ENCODE data around the gene PARK7.

Gene PARK7

GRCh38 chr1:7983086-7983778 lies 21.7 kb downstream of the PARK7 start:
- Mint-ChIP-seq H3K9me3 (no peaks in the 10 kb centered on the region), H3K27me3 (no peaks in the 10 kb centered on the region), H3K36me3 (peaks cover 22% of the 10 kb centered on the region), H3K4me1 (peaks cover 6% of the 10 kb centered on the region), H3K27ac (no peak overlapping the region), H3K4me3 (no peak overlapping the region)
- ATAC-seq (ENCODE audit: low read depth) (no peak), DNase-seq (ENCODE audit: low spot score in 2 of 2) (no peak)

DNA sequence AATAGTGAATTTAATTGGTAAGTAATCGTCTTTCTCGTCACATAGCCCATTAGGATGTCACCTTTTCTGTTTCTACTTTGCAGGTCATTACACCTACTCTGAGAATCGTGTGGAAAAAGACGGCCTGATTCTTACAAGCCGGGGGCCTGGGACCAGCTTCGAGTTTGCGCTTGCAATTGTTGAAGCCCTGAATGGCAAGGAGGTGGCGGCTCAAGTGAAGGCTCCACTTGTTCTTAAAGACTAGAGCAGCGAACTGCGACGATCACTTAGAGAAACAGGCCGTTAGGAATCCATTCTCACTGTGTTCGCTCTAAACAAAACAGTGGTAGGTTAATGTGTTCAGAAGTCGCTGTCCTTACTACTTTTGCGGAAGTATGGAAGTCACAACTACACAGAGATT lies 23.3 kb downstream of the PARK7 start:
- Mint-ChIP-seq H3K4me1 (peaks cover 6% of the 10 kb centered on the region), H3K27me3 (no peaks in the 10 kb centered on the region), H3K27ac (no peak overlapping the region), H3K9me3 (no peaks in the 10 kb centered on the region), H3K4me3 (no peak overlapping the region), H3K36me3 (peaks cover 18% of the 10 kb centered on the region)
- no peak for DNase-seq (ENCODE audit: low spot score in 2 of 2)
- ATAC-seq (ENCODE audit: low read depth), result no peak

DNA sequence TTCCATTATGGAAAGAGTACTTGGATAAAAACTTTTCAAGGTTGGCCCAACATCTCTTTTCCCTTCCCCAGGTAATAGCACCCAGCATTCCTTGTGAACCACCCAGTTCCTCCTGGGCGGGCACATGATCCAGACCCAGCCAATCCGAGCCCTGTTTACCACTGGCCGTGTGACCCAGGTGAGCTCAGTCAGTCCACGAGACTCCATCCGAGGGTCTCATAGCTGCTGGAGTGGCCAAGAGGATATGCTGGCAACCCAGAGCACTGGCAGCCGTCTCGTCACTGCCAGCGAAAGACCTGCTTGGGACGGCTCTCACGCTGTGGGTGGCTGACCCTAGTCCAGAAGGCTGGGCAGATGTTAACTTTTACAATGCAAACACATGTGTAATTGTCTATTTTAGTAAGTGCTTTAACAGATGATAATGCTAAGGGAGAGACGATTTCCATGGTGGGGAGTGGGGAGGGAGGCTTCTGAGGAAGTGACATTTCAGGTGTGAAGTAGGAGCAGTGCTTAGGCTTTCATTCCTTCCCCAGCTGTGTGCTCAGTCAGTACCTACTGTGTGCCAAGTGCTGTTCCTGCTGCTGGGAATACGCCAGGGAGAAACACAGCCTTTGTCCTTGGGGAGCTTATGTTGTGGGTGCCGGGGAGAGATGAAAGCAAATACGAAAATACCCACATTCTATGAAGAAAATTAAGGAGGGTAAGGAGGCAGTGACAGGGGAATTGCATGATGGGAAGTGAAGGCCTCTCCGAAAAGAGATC lies 24.5 kb downstream of the PARK7 start:
- Mint-ChIP-seq H3K36me3 (peaks cover 23% of the 10 kb centered on the region), H3K27me3 (no peaks in the 10 kb centered on the region), H3K4me1 (peaks cover 10% of the 10 kb centered on the region), H3K9me3 (peaks cover 5% of the 10 kb centered on the region), H3K27ac (no peak overlapping the region), H3K4me3 (no peak overlapping the region)
- no peak for ATAC-seq (ENCODE audit: low read depth)
- no peak for DNase-seq (ENCODE audit: low spot score in 2 of 2)

DNA sequence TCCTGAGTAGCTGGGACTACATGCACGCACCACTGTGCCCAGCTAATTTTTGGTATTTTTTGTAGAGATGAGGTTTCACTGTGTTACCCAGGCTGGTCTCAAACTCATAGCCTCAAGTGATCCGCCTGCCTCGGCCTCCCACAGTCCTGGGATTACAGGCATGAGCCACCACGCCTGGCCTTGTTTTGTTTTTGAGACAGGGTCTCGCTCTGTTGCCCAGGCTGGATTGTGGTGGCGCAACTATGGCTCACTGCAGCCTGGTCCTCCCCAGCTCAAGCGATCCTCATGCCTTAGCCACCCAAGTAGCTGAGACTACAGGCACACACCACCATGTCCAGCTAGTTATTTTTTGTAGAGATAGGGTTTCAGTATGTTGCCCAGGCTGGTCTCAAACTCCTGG lies 26.0 kb downstream of the PARK7 start:
- no peak for DNase-seq (ENCODE audit: low spot score in 2 of 2)
- Mint-ChIP-seq H3K9me3 (peaks cover 5% of the 10 kb centered on the region), H3K36me3 (peaks cover 21% of the 10 kb centered on the region), H3K27me3 (no peaks in the 10 kb centered on the region), H3K4me3 (no peak overlapping the region), H3K27ac (no peak overlapping the region), H3K4me1 (peaks cover 6% of the 10 kb centered on the region)
- ATAC-seq (ENCODE audit: low read depth), result no peak

- H3K9me3 Mint-ChIP-seq, result peaks cover 6% of the 10 kb centered on the region
- ATAC-seq (ENCODE audit: low read depth) (no peak), DNase-seq (ENCODE audit: low spot score in 2 of 2) (no peak)
- H3K4me3 Mint-ChIP-seq, result no peak overlapping the region
- no peaks in the 10 kb centered on the region for H3K27me3 Mint-ChIP-seq
- H3K36me3 Mint-ChIP-seq, result peaks cover 20% of the 10 kb centered on the region
- H3K4me1 Mint-ChIP-seq, result peaks cover 6% of the 10 kb centered on the region
- no peak overlapping the region for H3K27ac Mint-ChIP-seq
These were observed 27.1 kb downstream of the PARK7 start for GRCh38 chr1:7988576-7988975.

GRCh38 chr1:7989762-7990428 lies 28.4 kb downstream of the PARK7 start:
- Mint-ChIP-seq H3K27me3 (no peaks in the 10 kb centered on the region), H3K27ac (no peak overlapping the region), H3K36me3 (peaks cover 20% of the 10 kb centered on the region), H3K4me1 (peaks cover 15% of the 10 kb centered on the region), H3K9me3 (peaks cover 6% of the 10 kb centered on the region), H3K4me3 (no peak overlapping the region)
- ATAC-seq (ENCODE audit: low read depth) (no peak), DNase-seq (ENCODE audit: low spot score in 2 of 2) (no peak)

DNA sequence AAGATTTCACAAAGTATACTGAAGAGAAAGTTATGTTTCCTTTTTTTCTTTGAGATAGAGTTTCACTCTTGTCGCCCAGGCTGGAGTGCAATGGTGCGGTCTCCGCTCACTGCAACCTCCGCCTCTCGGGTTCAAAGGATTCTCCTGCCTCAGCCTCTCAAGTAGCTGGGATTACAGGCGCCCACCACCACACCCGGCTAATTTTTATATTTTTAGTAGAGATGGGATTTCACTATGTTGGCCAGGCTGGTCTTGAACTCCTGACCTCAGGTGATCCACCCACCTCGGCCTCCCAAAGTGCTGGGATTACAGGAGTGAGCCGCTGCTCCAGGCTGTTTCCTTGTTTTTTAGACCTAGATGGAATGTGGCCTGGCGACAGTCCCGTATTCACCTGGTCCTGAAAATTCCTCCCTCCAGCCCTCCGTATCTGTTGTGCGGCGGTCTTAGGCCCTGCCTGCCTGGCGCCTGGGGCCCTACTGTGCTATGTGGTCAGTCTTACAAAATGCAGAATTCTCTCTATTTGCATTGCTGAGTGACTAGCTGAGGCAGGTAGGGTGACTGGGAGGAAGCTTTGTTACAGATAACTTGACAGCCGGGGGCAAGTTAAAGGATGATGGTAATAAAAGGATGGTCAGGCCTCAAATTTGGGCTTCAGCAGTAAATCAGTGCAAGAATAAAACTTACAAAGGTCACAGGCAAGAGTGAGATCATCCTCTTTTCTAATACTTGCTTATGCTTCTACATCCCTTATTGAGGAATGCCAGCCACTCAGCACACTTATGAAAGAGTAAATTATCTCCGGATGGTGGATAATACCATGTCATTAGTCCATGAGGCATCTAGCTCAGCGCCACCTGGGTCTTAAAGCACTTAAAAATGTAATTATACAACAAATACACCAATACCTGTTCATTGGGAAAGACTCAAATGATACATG lies 30.3 kb downstream of the PARK7 start:
- Mint-ChIP-seq H3K4me3 (no peak overlapping the region), H3K36me3 (peaks cover 12% of the 10 kb centered on the region), H3K27ac (no peak overlapping the region), H3K27me3 (no peaks in the 10 kb centered on the region), H3K4me1 (peaks cover 17% of the 10 kb centered on the region), H3K9me3 (peaks cover 6% of the 10 kb centered on the region)
- no peak for DNase-seq (ENCODE audit: low spot score in 2 of 2)
- no peak for ATAC-seq (ENCODE audit: low read depth)

DNA sequence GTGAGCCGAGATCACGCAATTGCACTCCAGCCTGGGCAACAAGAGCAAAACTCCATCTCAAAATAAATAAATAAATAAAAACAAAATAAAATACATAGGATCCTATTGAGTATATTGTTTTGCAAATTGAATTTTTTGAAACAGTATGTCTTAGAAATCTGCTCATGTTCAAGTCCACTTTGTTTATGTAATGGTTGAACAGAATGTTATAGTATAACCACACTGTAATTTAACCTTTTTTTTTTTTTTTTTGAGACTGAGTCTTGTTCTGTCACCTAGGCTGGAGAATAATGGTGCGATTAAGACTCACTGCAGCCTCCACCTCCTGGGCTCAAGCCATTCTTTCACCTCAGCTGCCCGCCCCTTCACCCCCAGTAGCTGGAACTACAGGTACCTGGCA lies 31.4 kb downstream of the PARK7 start:
- ATAC-seq (ENCODE audit: low read depth) (no peak), DNase-seq (ENCODE audit: low spot score in 2 of 2) (no peak)
- Mint-ChIP-seq H3K27me3 (no peaks in the 10 kb centered on the region), H3K4me1 (peaks cover 17% of the 10 kb centered on the region), H3K9me3 (peaks cover 6% of the 10 kb centered on the region), H3K4me3 (no peak overlapping the region), H3K27ac (no peak overlapping the region), H3K36me3 (peaks cover 15% of the 10 kb centered on the region)

- H3K4me1 Mint-ChIP-seq, result peaks cover 17% of the 10 kb centered on the region
- DNase-seq (ENCODE audit: low spot score in 2 of 2) (no peak), ATAC-seq (ENCODE audit: low read depth) (peak; percentile 75)
- H3K9me3 Mint-ChIP-seq, result peaks cover 6% of the 10 kb centered on the region
- peaks cover 17% of the 10 kb centered on the region for H3K36me3 Mint-ChIP-seq
- peak overlapping the region; percentile 55 for H3K4me3 Mint-ChIP-seq
- H3K27me3 Mint-ChIP-seq, result no peaks in the 10 kb centered on the region
- H3K27ac Mint-ChIP-seq, result no peak overlapping the region
These were observed 32.3 kb downstream of the PARK7 start for GRCh38 chr1:7993593-7994479.

GRCh38 chr1:7994827-7995226 lies 33.3 kb downstream of the PARK7 start:
- DNase-seq (ENCODE audit: low spot score in 2 of 2) (no peak), ATAC-seq (ENCODE audit: low read depth) (no peak)
- Mint-ChIP-seq H3K27ac (no peak overlapping the region), H3K36me3 (peaks cover 16% of the 10 kb centered on the region), H3K4me1 (peaks cover 17% of the 10 kb centered on the region), H3K9me3 (peaks cover 6% of the 10 kb centered on the region), H3K4me3 (peak overlapping the region; percentile 16), H3K27me3 (no peaks in the 10 kb centered on the region)

DNA sequence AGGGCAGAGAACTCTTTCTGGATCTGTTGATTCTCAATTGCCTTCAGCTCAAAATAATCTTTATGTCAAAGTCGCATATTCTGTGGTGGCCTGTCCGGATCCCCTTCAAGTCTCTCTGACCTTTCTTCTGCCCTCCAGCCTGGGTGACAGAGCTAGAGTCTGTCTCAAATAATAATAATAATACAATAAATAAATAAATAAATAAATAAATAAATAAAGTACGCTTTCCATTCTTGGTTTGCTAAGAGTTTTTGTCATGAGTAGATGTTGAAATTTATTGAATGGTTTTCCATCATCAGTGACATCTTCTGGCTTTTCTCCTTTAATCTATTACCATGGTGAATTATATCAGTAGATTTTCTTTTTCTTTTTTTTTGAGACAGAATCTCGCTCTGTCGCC lies 33.9 kb downstream of the PARK7 start:
- Mint-ChIP-seq H3K4me1 (peaks cover 13% of the 10 kb centered on the region), H3K27ac (no peak overlapping the region), H3K27me3 (no peaks in the 10 kb centered on the region), H3K4me3 (no peak overlapping the region), H3K36me3 (peaks cover 10% of the 10 kb centered on the region), H3K9me3 (peaks cover 2% of the 10 kb centered on the region)
- DNase-seq (ENCODE audit: low spot score in 2 of 2), result no peak
- no peak for ATAC-seq (ENCODE audit: low read depth)

DNA sequence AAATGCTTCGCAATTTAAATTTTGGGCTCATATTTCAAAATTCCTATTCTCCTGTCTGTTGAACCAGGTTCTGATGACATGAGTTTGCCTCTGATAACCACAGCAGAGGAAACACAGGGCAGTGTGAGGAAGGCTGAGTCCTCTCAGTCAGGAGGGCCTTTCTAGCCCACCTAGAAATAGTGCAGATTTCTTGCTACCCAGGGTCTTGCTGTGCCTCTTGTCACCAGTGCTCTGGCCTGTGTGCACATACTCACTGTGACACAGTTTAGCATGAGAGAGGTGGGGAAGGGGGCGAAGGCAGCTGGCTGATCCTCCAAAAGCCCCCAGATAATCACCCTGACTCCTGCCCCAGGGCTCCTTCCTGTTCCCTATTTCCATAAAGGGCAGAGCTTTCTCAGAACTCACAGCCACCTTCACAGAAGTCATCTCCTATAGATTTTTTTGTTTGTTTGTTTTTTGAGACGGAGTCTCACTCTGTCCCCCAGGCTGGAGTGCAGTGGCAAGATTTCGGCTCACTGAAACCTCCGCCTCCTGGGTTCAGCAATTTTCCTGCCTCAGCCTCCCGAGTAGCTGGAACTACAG lies 40.9 kb downstream of the PARK7 start:
- Mint-ChIP-seq H3K4me3 (no peak overlapping the region), H3K36me3 (peaks cover 12% of the 10 kb centered on the region), H3K27ac (no peak overlapping the region), H3K4me1 (no peaks in the 10 kb centered on the region), H3K27me3 (no peaks in the 10 kb centered on the region), H3K9me3 (no peaks in the 10 kb centered on the region)
- no peak for ATAC-seq (ENCODE audit: low read depth)
- no peak for DNase-seq (ENCODE audit: low spot score in 2 of 2)

- H3K27me3 Mint-ChIP-seq, result no peaks in the 10 kb centered on the region
- no peak for ATAC-seq (ENCODE audit: low read depth)
- H3K36me3 Mint-ChIP-seq, result peaks cover 10% of the 10 kb centered on the region
- H3K4me1 Mint-ChIP-seq, result no peaks in the 10 kb centered on the region
- H3K9me3 Mint-ChIP-seq, result no peaks in the 10 kb centered on the region
- no peak for DNase-seq (ENCODE audit: low spot score in 2 of 2)
- no peak overlapping the region for H3K27ac Mint-ChIP-seq
- H3K4me3 Mint-ChIP-seq, result no peak overlapping the region
These were observed 41.4 kb downstream of the PARK7 start for GRCh38 chr1:8002921-8003320.

All from memory B cell (primary cell).